Trophoblast cell (in vitro differentiated cells and primary cell): ENCODE results near the gene COL4A3.
A peak's percentile ranks its signal among the peaks of the same experiment; 100 is the strongest.

Source experiments
- DNase-seq, 2 donors: peaks; one replicate each; pipeline ENCODE4 v3.0.0-alpha.2; 2016
- H2AFZ ChIP-seq: 2 replicates; pipeline ENCODE4 v1.6.1; 2013; ENCODE audit warnings: low read length, moderate library complexity, mild to moderate bottlenecking; ENCODE audit not compliant: insufficient read depth, poor library complexity
- H2AK5ac ChIP-seq: 2 replicates; pipeline ENCODE4 v1.6.1; 2013; ENCODE audit warnings: mild to moderate bottlenecking, low read length
- H2BK120ac ChIP-seq: 2 replicates; pipeline ENCODE4 v1.6.1; 2013; ENCODE audit warnings: low read length, mild to moderate bottlenecking, moderate library complexity; ENCODE audit not compliant: insufficient read depth, poor library complexity
- H2BK12ac ChIP-seq: 2 replicates; pipeline ENCODE4 v1.6.1; 2013; ENCODE audit warnings: mild to moderate bottlenecking, low read length, moderate library complexity
- H2BK5ac ChIP-seq: 2 replicates; pipeline ENCODE4 v1.6.1; 2013; ENCODE audit warnings: low read length, low read depth, moderate library complexity, mild to moderate bottlenecking; ENCODE audit not compliant: poor library complexity
- H3K14ac ChIP-seq: 2 replicates; pipeline ENCODE4 v1.6.1; 2013; ENCODE audit warnings: mild to moderate bottlenecking, low read length
- H3K18ac ChIP-seq: 2 replicates; pipeline ENCODE4 v1.6.1; 2013; ENCODE audit warnings: mild to moderate bottlenecking, low read length
- H3K23ac ChIP-seq: 2 replicates; pipeline ENCODE4 v1.6.1; 2013; ENCODE audit warnings: low read length
- H3K27ac ChIP-seq: 2 replicates; pipeline ENCODE4 v1.5.1; 2013; ENCODE audit warnings: low read depth, mild to moderate bottlenecking, inconsistent platforms, low read length, moderate library complexity
- H3K27me3 ChIP-seq: 2 replicates; pipeline ENCODE4 v1.6.1; 2013; ENCODE audit warnings: inconsistent platforms, mild to moderate bottlenecking, low read length, moderate library complexity; ENCODE audit not compliant: insufficient read depth
- H3K36me3 ChIP-seq, 2 experiments: 1 replicate in 1 of 2; 2 replicates in 1 of 2; pipeline ENCODE4 v1.6.1; 2013; ENCODE audit warnings: low read length in 2 of 2, mild to moderate bottlenecking in 2 of 2, moderate library complexity in 1 of 2; ENCODE audit not compliant: insufficient read depth in 2 of 2, control insufficient read depth in 1 of 2
- H3K4ac ChIP-seq: 2 replicates; pipeline ENCODE4 v1.6.1; 2013; ENCODE audit warnings: low read depth, mild to moderate bottlenecking, low read length, moderate library complexity
- H3K4me1 ChIP-seq, 2 experiments: 1 replicate in 1 of 2; 2 replicates in 1 of 2; pipeline ENCODE4 v1.6.1; 2013; ENCODE audit warnings: low read length in 2 of 2, mild to moderate bottlenecking in 2 of 2, moderate library complexity in 1 of 2; ENCODE audit not compliant: insufficient read depth in 2 of 2, control insufficient read depth in 1 of 2
- H3K4me2 ChIP-seq: 2 replicates; pipeline ENCODE4 v1.6.1; 2013; ENCODE audit warnings: inconsistent platforms, mild to moderate bottlenecking, low read length, moderate library complexity
- H3K4me3 ChIP-seq: 2 replicates; pipeline ENCODE4 v1.5.1; 2013; ENCODE audit warnings: mild to moderate bottlenecking, low read depth, low read length, inconsistent platforms
- H3K79me1 ChIP-seq: one replicate; pipeline ENCODE4 v1.6.1; 2013; ENCODE audit warnings: low read length
- H3K79me2 ChIP-seq: 2 replicates; pipeline ENCODE4 v1.6.1; 2013; ENCODE audit warnings: low read length, mild to moderate bottlenecking; ENCODE audit not compliant: control insufficient read depth, insufficient read depth, poor library complexity
- H3K9ac ChIP-seq: 2 replicates; pipeline ENCODE4 v1.6.1; 2013; ENCODE audit warnings: mild to moderate bottlenecking, low read length
- H3K9me3 ChIP-seq: 2 replicates; pipeline ENCODE4 v1.6.1; 2013; ENCODE audit warnings: low read depth, mild to moderate bottlenecking, control low read depth, inconsistent platforms, low read length; ENCODE audit not compliant: insufficient read depth
- H4K12ac ChIP-seq: 2 replicates; pipeline ENCODE4 v1.6.1; 2013; ENCODE audit warnings: low read depth, mild to moderate bottlenecking, low read length, moderate library complexity
- H4K8ac ChIP-seq: 2 replicates; pipeline ENCODE4 v1.6.1; 2013; ENCODE audit warnings: low read depth, mild to moderate bottlenecking, low read length, moderate library complexity
- H4K91ac ChIP-seq: one replicate; pipeline ENCODE4 v1.6.1; 2013; ENCODE audit warnings: low read depth, mild to moderate bottlenecking, low read length, moderate library complexity
- WGBS: extraction: QIAGEN DNeasy Blood & Tissue Kit; methylation state at CpG from one replicate; pipeline ENCODE4 v1.1.7; 2013; ENCODE audit warnings: missing lambda C conversion rate; ENCODE audit not compliant: insufficient read length, insufficient coverage; ENCODE audit errors: extremely low coverage; 5-methylcytosine and 5-hydroxymethylcytosine counted together

COL4A3 gene

DNA sequence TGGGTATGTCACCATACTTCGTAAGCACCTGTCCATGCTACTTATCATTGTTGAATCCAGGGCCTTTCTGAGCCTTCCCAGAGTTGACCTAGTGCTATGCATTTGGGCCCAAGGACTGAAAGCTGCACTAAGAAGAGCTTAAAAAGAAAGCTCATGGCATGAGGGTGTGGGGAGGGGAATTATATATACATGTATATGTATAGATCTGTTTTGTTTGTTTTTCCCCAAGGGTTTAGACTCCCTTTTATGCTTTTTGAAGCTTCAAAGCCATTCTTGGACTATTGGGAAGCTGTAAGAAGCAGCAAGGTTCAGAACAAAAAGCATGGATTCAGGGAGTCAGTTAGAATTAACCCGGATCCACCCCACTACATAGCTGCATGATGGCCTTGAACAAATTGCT lies 183.9 kb downstream of the COL4A3 start:
- WGBS: no CpG with 5 or more reads among the region's 2 CpGs
- no peak for DNase-seq
- no peak overlapping the region for H3K18ac ChIP-seq

DNA sequence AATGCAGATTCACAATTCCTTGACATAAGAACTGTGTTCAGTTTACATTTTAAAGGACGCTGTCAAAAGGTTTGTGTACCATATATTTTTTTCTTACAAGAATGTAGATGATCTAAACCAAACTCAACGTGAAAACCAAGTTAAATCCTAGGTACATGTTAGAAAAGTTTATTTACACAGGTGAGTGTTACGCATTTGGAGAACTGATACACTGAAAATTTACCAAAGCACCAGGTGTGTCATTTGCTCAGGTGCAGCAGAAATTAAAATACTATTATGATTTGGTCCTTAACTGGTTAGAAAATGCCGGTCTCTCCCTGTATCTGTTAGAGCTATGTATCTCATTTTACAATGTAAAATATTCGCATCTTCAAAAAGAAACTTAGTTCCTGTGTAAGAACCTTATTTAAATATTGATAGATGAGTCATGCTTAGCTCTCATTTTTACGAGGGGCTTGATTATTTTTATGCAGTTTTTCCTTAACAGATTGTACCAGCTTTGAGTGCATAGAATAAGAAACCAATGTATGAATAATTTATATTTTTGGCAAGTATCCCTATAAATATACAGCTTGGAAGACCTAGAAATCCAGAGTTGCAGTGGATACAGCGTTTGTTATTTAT lies 185.7 kb downstream of the COL4A3 start:
- H3K4me3 ChIP-seq: no peak overlapping the region
- no peaks in the 10 kb centered on the region for H3K79me2 ChIP-seq
- H2AFZ ChIP-seq: no peak overlapping the region
- no peaks in the 10 kb centered on the region for H3K4me1 ChIP-seq
- H3K14ac ChIP-seq: no peak overlapping the region
- H3K4ac ChIP-seq: no peak overlapping the region
- H3K36me3 ChIP-seq: peaks cover 4% of the 10 kb centered on the region in 2 experiments
- H3K79me1 ChIP-seq: no peaks in the 10 kb centered on the region
- no peak overlapping the region for H3K18ac ChIP-seq
- no peak overlapping the region for H3K9ac ChIP-seq
- no peak overlapping the region for H2AK5ac ChIP-seq
- DNase-seq: no peak
- H2BK12ac ChIP-seq: no peak overlapping the region
- H3K4me2 ChIP-seq: no peak overlapping the region
- WGBS: no CpG with 5 or more reads among the region's 7 CpGs
- no peak overlapping the region for H3K23ac ChIP-seq
- H3K27ac ChIP-seq: no peak overlapping the region
- no peak overlapping the region for H4K12ac ChIP-seq
- no peaks in the 10 kb centered on the region for H3K27me3 ChIP-seq
- no peak overlapping the region for H2BK5ac ChIP-seq
- H4K8ac ChIP-seq: no peak overlapping the region
- H3K9me3 ChIP-seq: no peaks in the 10 kb centered on the region
- no peak overlapping the region for H2BK120ac ChIP-seq
- no peak overlapping the region for H4K91ac ChIP-seq

More for the DNA sequence above, 183.9 kb downstream of the COL4A3 start:
- Histone ChIP-seq H3K36me3 (peaks cover 4% of the 10 kb centered on the region in 2 experiments), H3K27ac (no peak overlapping the region), H2BK5ac (no peak overlapping the region), H3K4ac (no peak overlapping the region), H3K79me1 (no peaks in the 10 kb centered on the region), H4K91ac (no peak overlapping the region), H3K14ac (no peak overlapping the region), H3K9me3 (no peaks in the 10 kb centered on the region), H3K9ac (no peak overlapping the region), H3K4me2 (no peak overlapping the region), H2AK5ac (no peak overlapping the region), H2BK12ac (no peak overlapping the region), H3K23ac (no peak overlapping the region), H3K27me3 (no peaks in the 10 kb centered on the region), H2BK120ac (no peak overlapping the region), H4K12ac (no peak overlapping the region), H3K4me1 (no peaks in the 10 kb centered on the region), H3K4me3 (no peak overlapping the region), H4K8ac (no peak overlapping the region), H3K79me2 (no peaks in the 10 kb centered on the region), H2AFZ (no peak overlapping the region)

DNA sequence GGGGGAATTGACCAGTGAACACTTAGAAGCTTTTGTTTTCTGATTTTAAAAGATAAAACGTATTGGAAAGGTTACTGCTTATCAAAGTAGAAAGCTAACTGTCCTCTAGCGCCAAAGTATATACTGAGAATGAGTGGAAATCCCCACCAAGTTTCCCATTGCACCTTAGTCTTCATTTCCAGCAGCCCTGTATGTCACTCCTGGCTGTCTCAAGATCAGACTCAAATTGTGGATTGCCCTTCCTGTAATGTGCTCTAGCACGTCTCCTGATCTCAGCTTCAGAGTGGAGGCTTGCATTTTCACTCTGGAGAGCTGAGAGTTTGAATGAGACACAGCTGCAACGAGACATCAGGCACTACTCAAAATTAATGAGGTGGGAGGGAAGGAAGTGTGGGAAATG lies 187.2 kb downstream of the COL4A3 start:
- H4K8ac ChIP-seq: no peak overlapping the region
- H3K27me3 ChIP-seq: no peaks in the 10 kb centered on the region
- no peak overlapping the region for H2BK12ac ChIP-seq
- no CpG with 5 or more reads among the region's 4 CpGs for WGBS
- H3K4me3 ChIP-seq: no peak overlapping the region
- H3K18ac ChIP-seq: no peak overlapping the region
- no peak overlapping the region for H3K9ac ChIP-seq
- H2AFZ ChIP-seq: no peak overlapping the region
- H2AK5ac ChIP-seq: no peak overlapping the region
- no peak overlapping the region for H2BK5ac ChIP-seq
- no peak overlapping the region for H2BK120ac ChIP-seq
- H4K12ac ChIP-seq: no peak overlapping the region
- H3K4me2 ChIP-seq: no peak overlapping the region
- H3K79me2 ChIP-seq: no peaks in the 10 kb centered on the region
- H3K27ac ChIP-seq: no peak overlapping the region
- H3K4me1 ChIP-seq: no peaks in the 10 kb centered on the region
- peaks cover 7 to 10% of the 10 kb centered on the region in 2 experiments for H3K36me3 ChIP-seq
- no peak overlapping the region for H3K4ac ChIP-seq
- no peak overlapping the region for H4K91ac ChIP-seq
- H3K23ac ChIP-seq: no peak overlapping the region
- no peak for DNase-seq
- no peaks in the 10 kb centered on the region for H3K9me3 ChIP-seq
- no peak overlapping the region for H3K14ac ChIP-seq
- no peaks in the 10 kb centered on the region for H3K79me1 ChIP-seq

GRCh38 chr2:227360351-227360750 lies 195.9 kb downstream of the COL4A3 start:
- Histone ChIP-seq H3K4me2 (no peak overlapping the region), H3K27me3 (no peaks in the 10 kb centered on the region), H3K79me1 (no peaks in the 10 kb centered on the region), H3K18ac (no peak overlapping the region), H2BK120ac (no peak overlapping the region), H3K14ac (no peak overlapping the region), H3K79me2 (no peaks in the 10 kb centered on the region), H4K91ac (no peak overlapping the region), H3K9me3 (no peaks in the 10 kb centered on the region), H4K12ac (no peak overlapping the region), H3K23ac (no peak overlapping the region), H2BK5ac (no peak overlapping the region), H3K9ac (no peak overlapping the region), H4K8ac (no peak overlapping the region), H2BK12ac (no peak overlapping the region), H3K4ac (no peak overlapping the region), H3K4me3 (no peak overlapping the region), H3K36me3 (peaks cover 5 to 12% of the 10 kb centered on the region in 2 experiments), H2AK5ac (no peak overlapping the region), H2AFZ (no peak overlapping the region), H3K27ac (no peak overlapping the region), H3K4me1 (no peaks in the 10 kb centered on the region)
- no CpG with 5 or more reads among the region's 5 CpGs for WGBS
- DNase-seq: peak in 1 of 2 donors; percentile 4
